GM23248 (cell line): Measurements from ENCODE around the gene LHX1. TPM values are rescaled to one million over a fixed set of nuclear protein-coding genes. Genes with fewer than 3 reads are reported as not detected.

Source experiments
- DNase-seq: peaks from one replicate; pipeline ENCODE4 v3.0.0-alpha.2; 2015
- H2AFZ ChIP-seq: fragments of 200-600 bp; sonication (generic); 2 replicates; pipeline ENCODE4 v1.6.1; 2016; ENCODE audit warnings: antibody characterized with exemption
- H3F3A ChIP-seq: fragments of 200-600 bp; sonication (generic); 2 replicates; pipeline ENCODE4 v1.6.1; 2016; ENCODE audit warnings: mild to moderate bottlenecking, antibody characterized with exemption, mixed run types; ENCODE audit not compliant: insufficient read depth
- H3K27ac ChIP-seq: fragments of 200-600 bp; sonication (generic); 2 replicates; pipeline ENCODE4 v1.5.1; 2016; ENCODE audit warnings: mild to moderate bottlenecking
- H3K27me3 ChIP-seq: fragments of 200-600 bp; sonication (generic); replicated peaks from 2 replicates; pipeline ENCODE4 v1.6.1; 2016; ENCODE audit warnings: mild to moderate bottlenecking; ENCODE audit not compliant: insufficient read depth
- H3K36me3 ChIP-seq: fragments of 200-600 bp; sonication (generic); 2 replicates; pipeline ENCODE4 v1.6.1; 2016; ENCODE audit warnings: low read depth, mild to moderate bottlenecking
- H3K4me1 ChIP-seq: fragments of 200-600 bp; sonication (generic); 2 replicates; pipeline ENCODE4 v1.6.1; 2016; ENCODE audit warnings: mild to moderate bottlenecking; ENCODE audit not compliant: insufficient read depth
- H3K4me2 ChIP-seq: fragments of 200-600 bp; sonication (generic); one replicate; pipeline ENCODE4 v1.6.1; 2016; ENCODE audit warnings: mild to moderate bottlenecking; ENCODE audit not compliant: unreplicated experiment
- H3K4me3 ChIP-seq: fragments of 200-600 bp; sonication (generic); 2 replicates; pipeline ENCODE4 v1.5.1; 2016; ENCODE audit warnings: mild to moderate bottlenecking
- H3K79me2 ChIP-seq: fragments of 200-600 bp; sonication (generic); 2 replicates; pipeline ENCODE4 v1.6.1; 2016; ENCODE audit warnings: mild to moderate bottlenecking; ENCODE audit not compliant: insufficient read depth
- H3K9ac ChIP-seq: fragments of 200-600 bp; sonication (generic); 2 replicates; pipeline ENCODE4 v1.6.1; 2016; ENCODE audit warnings: mild to moderate bottlenecking
- H3K9me2 ChIP-seq: fragments of 200-600 bp; sonication (generic); 2 replicates; pipeline ENCODE4 v1.6.1; 2016; ENCODE audit warnings: mixed run types, mild to moderate bottlenecking, moderate library complexity; ENCODE audit not compliant: insufficient read depth
- H3K9me3 ChIP-seq: fragments of 200-600 bp; sonication (generic); one replicate; pipeline ENCODE4 v1.6.1; 2017; ENCODE audit warnings: low read depth
- H4K20me1 ChIP-seq: fragments of 200-600 bp; sonication (generic); 2 replicates; pipeline ENCODE4 v1.6.0; 2016; ENCODE audit not compliant: insufficient read depth
- EZH2 ChIP-seq: fragments of 200-600 bp; sonication (generic); IDR thresholded peaks from 2 replicates; pipeline ENCODE4 v1.6.1; 2018; ENCODE audit warnings: antibody characterized with exemption, mild to moderate bottlenecking; ENCODE audit not compliant: insufficient read depth, poor library complexity, severe bottlenecking
- EZH2phosphoT487 ChIP-seq: fragments of 200-600 bp; sonication (generic); IDR thresholded peaks from 2 replicates; pipeline ENCODE4 v1.6.1; 2018; ENCODE audit warnings: antibody characterized with exemption, moderate library complexity, mild to moderate bottlenecking, low read depth; ENCODE audit not compliant: insufficient read depth
- WGBS, 2 experiments: methylation state at CpG; one replicate each; pipeline ENCODE4 v1.1.6; 2015 to 2017; ENCODE audit warnings: low lambda C conversion rate in 2 of 2, low coverage in 1 of 2; ENCODE audit errors: missing lambda C conversion rate in 2 of 2; 5-methylcytosine and 5-hydroxymethylcytosine counted together
- in situ Hi-C: fragments of 300-500 bp; cut with MboI; formaldehyde crosslinking; loops from 2 replicates; pipeline ENCODE4 v1.15.0; 2020
- polyA plus RNA-seq: library from polyadenylated mRNA; unstranded; fragments of >200 nt; fragmentation: Nextera tagmentation; extraction: Ambion mirVana; gene quantifications from 2 replicates; pipeline ENCODE4 v1.2.1, GENCODE V29; 2016
- total RNA-seq: library from RNA; depleted of rRNA; stranded (reverse); fragments of >200 nt; shearing (Covaris generic); gene quantifications from 2 replicates; pipeline ENCODE4 v1.2.3, GENCODE V29; 2014

The LHX1 gene
- total and polyA plus RNA-seq, 2 experiments from 2014 or later: not detected

- H3K27me3 ChIP-seq: peaks cover 98% of the 10 kb centered on the region
- in situ Hi-C loops: no loop called here
Observed at GRCh38 chr17:36931096-36931696, 6.1 kb upstream of the LHX1 start.

GRCh38 chr17:36931697-36932382 is 5.4 kb upstream of the LHX1 start:
- peak; percentile 93 for TF ChIP-seq EZH2
- TF ChIP-seq EZH2phosphoT487: 0 out of 2 replicates have a peak, but pooled peaks have one; percentile 70
- in situ Hi-C loops: no loop called here
- WGBS, 2 experiments: 5% methylated on average over 28 to 30 of the region's 30 CpGs

More at GRCh38 chr17:36931096-36931696, 6.1 kb upstream of the LHX1 start:
- no peak for DNase-seq
- H3K79me2 ChIP-seq: no peaks in the 10 kb centered on the region
- no peaks in the 10 kb centered on the region for H3K36me3 ChIP-seq
- H3K4me2 ChIP-seq: no peak overlapping the region
- 47 to 48% methylated on average over 7 of the region's 7 CpGs for WGBS, 2 experiments
- H3K4me3 ChIP-seq: no peak overlapping the region
- no peak overlapping the region for H3K27ac ChIP-seq
- no peak overlapping the region for H3K9ac ChIP-seq
- no peaks in the 10 kb centered on the region for H4K20me1 ChIP-seq
- no peaks in the 10 kb centered on the region for H3K9me3 ChIP-seq
- H3K4me1 ChIP-seq: no peaks in the 10 kb centered on the region
- TF ChIP-seq EZH2 (peak; percentile 25), EZH2phosphoT487 (no peak)
- H2AFZ ChIP-seq: no peak overlapping the region
- no peaks in the 10 kb centered on the region for H3F3A ChIP-seq
- H3K9me2 ChIP-seq: no peaks in the 10 kb centered on the region

GRCh38 chr17:36932383-36932693 is 4.9 kb upstream of the LHX1 start:
- Histone ChIP-seq H3F3A (no peaks in the 10 kb centered on the region), H3K4me3 (no peak overlapping the region), H3K79me2 (no peaks in the 10 kb centered on the region), H3K36me3 (no peaks in the 10 kb centered on the region), H3K27ac (no peak overlapping the region), H3K9ac (no peak overlapping the region), H3K9me3 (no peaks in the 10 kb centered on the region), H3K9me2 (no peaks in the 10 kb centered on the region), H2AFZ (no peak overlapping the region), H4K20me1 (no peaks in the 10 kb centered on the region), H3K4me2 (no peak overlapping the region), H3K4me1 (no peaks in the 10 kb centered on the region), H3K27me3 (peaks cover 98% of the 10 kb centered on the region)
- in situ Hi-C loops: no loop called here
- TF ChIP-seq EZH2phosphoT487 (no peak), EZH2 (no peak)
- WGBS, 2 experiments: 13 to 14% methylated on average over 15 to 16 of the region's 16 CpGs
- DNase-seq: no peak

More at GRCh38 chr17:36931697-36932382, 5.4 kb upstream of the LHX1 start:
- H3K79me2 ChIP-seq: no peaks in the 10 kb centered on the region
- no peak for DNase-seq
- H3K4me2 ChIP-seq: no peak overlapping the region
- H3K9me2 ChIP-seq: no peaks in the 10 kb centered on the region
- H3K4me3 ChIP-seq: no peak overlapping the region
- H3K4me1 ChIP-seq: no peaks in the 10 kb centered on the region
- no peaks in the 10 kb centered on the region for H4K20me1 ChIP-seq
- H3F3A ChIP-seq: no peaks in the 10 kb centered on the region
- no peak overlapping the region for H3K9ac ChIP-seq
- H3K27me3 ChIP-seq: peaks cover 98% of the 10 kb centered on the region
- no peak overlapping the region for H3K27ac ChIP-seq
- no peaks in the 10 kb centered on the region for H3K36me3 ChIP-seq
- no peak overlapping the region for H2AFZ ChIP-seq
- H3K9me3 ChIP-seq: no peaks in the 10 kb centered on the region

- no peaks in the 10 kb centered on the region for H3F3A ChIP-seq
- H3K36me3 ChIP-seq: no peaks in the 10 kb centered on the region
- no peak for DNase-seq
- H3K27me3 ChIP-seq: peaks cover 98% of the 10 kb centered on the region
- H3K9me2 ChIP-seq: no peaks in the 10 kb centered on the region
- H3K9me3 ChIP-seq: no peaks in the 10 kb centered on the region
- H3K4me1 ChIP-seq: no peaks in the 10 kb centered on the region
- in situ Hi-C loops: no loop called here
- WGBS, 2 experiments: 5 to 7% methylated on average over 34 to 37 of the region's 40 CpGs
- no peak overlapping the region for H3K4me2 ChIP-seq
- no peak overlapping the region for H3K27ac ChIP-seq
- no peak overlapping the region for H3K4me3 ChIP-seq
- no peak overlapping the region for H3K9ac ChIP-seq
- no peaks in the 10 kb centered on the region for H3K79me2 ChIP-seq
- no peaks in the 10 kb centered on the region for H4K20me1 ChIP-seq
- TF ChIP-seq EZH2: no peak
- peak; percentile 66; the same call in 1 of the 2 replicates for TF ChIP-seq EZH2phosphoT487
- no peak overlapping the region for H2AFZ ChIP-seq
Observed at GRCh38 chr17:36932694-36933511, 4.4 kb upstream of the LHX1 start.
